Measurements from ENCODE around the gene BTF3. TPM values are rescaled to one million over a fixed set of nuclear protein-coding genes. Genes with fewer than 3 reads are reported as not detected.
"Not testable (repeated sequence)": the region's sequence is repeated elsewhere in the genome, so short reads cannot be mapped to it uniquely, and the experiment has no call there.

BTF3 gene
- total and polyA plus RNA-seq, 5 donors from 2014 or later = 585 to 852 (median 786) TPM

DNA sequence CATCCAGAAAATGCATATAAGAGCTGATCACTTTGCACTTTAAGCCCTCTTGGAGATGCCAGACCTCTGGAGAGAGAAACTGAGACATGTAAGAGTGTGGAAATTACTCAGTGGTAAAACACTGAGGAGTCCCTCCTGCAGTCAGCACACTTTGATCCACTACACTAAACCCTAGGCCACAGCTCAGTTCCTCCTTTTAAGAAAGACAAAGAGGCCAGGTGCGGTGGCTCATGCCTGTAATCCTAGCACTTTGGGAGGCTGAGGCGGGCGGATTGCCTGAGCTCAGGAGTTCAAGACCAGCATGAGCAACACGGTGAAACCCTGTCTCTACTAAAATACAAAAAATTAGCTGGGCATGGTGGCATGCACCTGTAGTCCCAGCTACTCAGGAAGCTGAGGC lies 11.0 kb upstream of the BTF3 start:
- not testable (repeated sequence) for H3K4me3 Mint-ChIP-seq; DNase-seq; H3K27ac Mint-ChIP-seq; ATAC-seq (ENCODE audit: low read depth in 2 of 2); H3K4me1 Mint-ChIP-seq; H3K36me3 ChIP-seq (ENCODE audit: control insufficient read depth, insufficient read depth, low read length); H3K36me3 Mint-ChIP-seq; H3K4me3 ChIP-seq (ENCODE audit: low read depth, low read length); H3K9me3 ChIP-seq (ENCODE audit: control insufficient read depth in 2 of 2, low read length in 2 of 2); H3K4me1 ChIP-seq (ENCODE audit: control insufficient read depth, insufficient read depth, low read length, poor library complexity, severe bottlenecking); H3K9me3 Mint-ChIP-seq; H3K27ac ChIP-seq (ENCODE audit: insufficient read depth, low read length, poor library complexity, severe bottlenecking)
- peaks cover 40% of the 10 kb centered on the region for H3K27me3 Mint-ChIP-seq
- peaks cover 21% of the 10 kb centered on the region for H3K27me3 ChIP-seq (ENCODE audit: control insufficient read depth, insufficient read depth, low read length)

DNA sequence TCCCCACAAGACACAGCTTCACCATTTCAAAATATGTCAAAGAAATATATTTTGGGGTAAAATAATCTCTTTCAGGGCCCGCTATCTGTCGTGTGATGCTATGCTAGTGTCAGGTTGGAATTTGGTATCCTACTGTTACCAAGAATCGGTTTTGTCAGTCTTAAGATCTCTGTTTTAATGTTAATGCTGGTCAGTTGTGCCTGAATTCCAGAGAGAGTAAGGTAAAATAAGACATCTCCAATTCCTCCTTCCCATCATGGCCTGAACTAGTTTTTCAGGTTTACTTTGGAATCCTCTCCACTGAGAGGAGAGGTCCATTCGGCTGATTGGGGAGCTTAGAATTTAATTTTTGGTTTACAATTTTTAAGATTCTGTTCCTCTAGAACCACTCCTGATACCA lies 10.4 kb upstream of the BTF3 start:
- Histone ChIP-seq H3K9me3 (ENCODE audit: control insufficient read depth in 2 of 2, low read length in 2 of 2) (no peaks in the 10 kb centered on the region), H3K4me3 (ENCODE audit: low read depth, low read length) (no peak overlapping the region), H3K36me3 (ENCODE audit: control insufficient read depth, insufficient read depth, low read length) (no peaks in the 10 kb centered on the region), H3K4me1 (ENCODE audit: control insufficient read depth, insufficient read depth, low read length, poor library complexity, severe bottlenecking) (no peaks in the 10 kb centered on the region), H3K27ac (ENCODE audit: insufficient read depth, low read length, poor library complexity, severe bottlenecking) (no peak overlapping the region), H3K27me3 (ENCODE audit: control insufficient read depth, insufficient read depth, low read length) (peaks cover 21% of the 10 kb centered on the region)
- ATAC-seq (ENCODE audit: low read depth in 2 of 2) (no peak), DNase-seq (no peak)
- no peaks in the 10 kb centered on the region for H3K4me1 Mint-ChIP-seq
- no peak overlapping the region for H3K27ac Mint-ChIP-seq
- H3K36me3 Mint-ChIP-seq = no peaks in the 10 kb centered on the region
- H3K27me3 Mint-ChIP-seq = peaks cover 45% of the 10 kb centered on the region
- no peak overlapping the region for H3K4me3 Mint-ChIP-seq
- H3K9me3 Mint-ChIP-seq = peaks cover 0 to 3% (median 0%) of the 10 kb centered on the region in 7 donors

DNA sequence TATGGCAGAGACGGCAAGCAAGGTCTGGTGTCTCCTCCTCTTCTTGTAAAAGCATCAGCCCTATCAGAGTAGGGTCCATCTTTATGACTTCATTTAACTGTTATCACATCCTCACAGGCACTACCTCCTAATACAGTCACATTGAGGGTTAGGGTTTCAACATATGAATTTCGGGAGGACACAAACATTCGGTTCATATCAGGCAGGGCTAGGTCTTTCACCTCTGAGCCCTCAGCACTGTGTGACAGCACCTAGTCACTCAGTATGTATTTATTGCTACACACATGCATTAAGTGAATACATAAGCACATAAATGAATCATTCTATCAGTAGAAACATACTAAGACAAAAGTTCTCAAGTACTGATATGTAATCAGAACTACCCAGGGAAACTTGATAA lies 9.4 kb upstream of the BTF3 start:
- DNase-seq (no peak), ATAC-seq (ENCODE audit: low read depth in 2 of 2) (no peak)
- Histone ChIP-seq H3K9me3 (ENCODE audit: control insufficient read depth in 2 of 2, low read length in 2 of 2) (no peaks in the 10 kb centered on the region), H3K4me1 (ENCODE audit: control insufficient read depth, insufficient read depth, low read length, poor library complexity, severe bottlenecking) (no peaks in the 10 kb centered on the region), H3K4me3 (ENCODE audit: low read depth, low read length) (no peak overlapping the region), H3K27me3 (ENCODE audit: control insufficient read depth, insufficient read depth, low read length) (peaks cover 24% of the 10 kb centered on the region), H3K36me3 (ENCODE audit: control insufficient read depth, insufficient read depth, low read length) (no peaks in the 10 kb centered on the region), H3K27ac (ENCODE audit: insufficient read depth, low read length, poor library complexity, severe bottlenecking) (no peak overlapping the region)
- H3K9me3 Mint-ChIP-seq = peaks cover 0 to 4% (median 0%) of the 10 kb centered on the region in 7 donors
- H3K27me3 Mint-ChIP-seq = peaks cover 47% of the 10 kb centered on the region
- no peaks in the 10 kb centered on the region for H3K4me1 Mint-ChIP-seq
- no peaks in the 10 kb centered on the region for H3K36me3 Mint-ChIP-seq
- no peak overlapping the region for H3K4me3 Mint-ChIP-seq
- H3K27ac Mint-ChIP-seq = no peak overlapping the region

DNA sequence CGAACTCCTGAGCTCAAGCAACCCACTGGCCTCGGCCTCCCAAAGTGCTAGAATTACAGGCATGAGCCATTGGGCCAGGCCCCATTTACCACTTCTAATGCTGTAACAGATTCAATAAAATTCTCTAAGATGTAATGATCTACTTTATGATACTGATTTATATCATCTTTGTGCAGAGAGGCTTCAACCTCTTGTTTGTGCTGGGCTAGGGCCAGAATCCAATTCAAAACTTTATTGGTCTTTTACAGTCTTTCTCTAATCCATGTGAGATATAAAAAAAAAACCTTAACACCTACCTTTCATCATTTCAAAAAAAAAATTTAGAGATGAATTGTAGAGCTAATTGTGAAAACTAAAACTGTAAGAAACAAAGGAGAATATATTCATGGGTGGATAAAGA lies 8.2 kb upstream of the BTF3 start:
- Histone ChIP-seq H3K4me3 (ENCODE audit: low read depth, low read length) (no peak overlapping the region), H3K4me1 (ENCODE audit: control insufficient read depth, insufficient read depth, low read length, poor library complexity, severe bottlenecking) (no peaks in the 10 kb centered on the region), H3K36me3 (ENCODE audit: control insufficient read depth, insufficient read depth, low read length) (no peaks in the 10 kb centered on the region), H3K9me3 (ENCODE audit: control insufficient read depth in 2 of 2, low read length in 2 of 2) (no peaks in the 10 kb centered on the region), H3K27ac (ENCODE audit: insufficient read depth, low read length, poor library complexity, severe bottlenecking) (no peak overlapping the region), H3K27me3 (ENCODE audit: control insufficient read depth, insufficient read depth, low read length) (peaks cover 27% of the 10 kb centered on the region)
- no peak for DNase-seq
- Mint-ChIP-seq H3K4me3 (no peak overlapping the region), H3K9me3 (peaks cover 0 to 4% (median 0%) of the 10 kb centered on the region in 7 donors), H3K27ac (no peak overlapping the region), H3K27me3 (peaks cover 47% of the 10 kb centered on the region), H3K36me3 (no peaks in the 10 kb centered on the region), H3K4me1 (no peaks in the 10 kb centered on the region)
- ATAC-seq (ENCODE audit: low read depth in 2 of 2) = no peak

DNA sequence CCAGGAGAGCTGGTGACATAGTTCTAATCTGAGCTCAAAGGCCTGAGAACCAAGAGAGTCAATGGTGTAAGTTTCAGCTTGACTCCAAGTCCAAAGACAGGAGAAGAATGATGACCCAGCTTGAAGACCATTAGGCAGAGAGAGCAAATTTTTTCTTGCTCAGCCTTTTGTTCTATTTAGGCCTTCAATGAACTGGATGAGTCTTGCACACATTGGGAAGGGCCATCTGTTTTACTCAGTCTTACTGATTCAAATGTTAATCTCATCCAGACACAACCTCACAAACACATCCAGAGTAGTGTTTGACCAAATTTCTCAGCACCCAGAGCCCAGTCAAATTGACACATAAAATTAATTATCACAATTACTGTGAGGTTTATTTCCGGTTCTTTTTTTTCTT lies 7.1 kb upstream of the BTF3 start:
- no peak for ATAC-seq (ENCODE audit: low read depth in 2 of 2)

DNA sequence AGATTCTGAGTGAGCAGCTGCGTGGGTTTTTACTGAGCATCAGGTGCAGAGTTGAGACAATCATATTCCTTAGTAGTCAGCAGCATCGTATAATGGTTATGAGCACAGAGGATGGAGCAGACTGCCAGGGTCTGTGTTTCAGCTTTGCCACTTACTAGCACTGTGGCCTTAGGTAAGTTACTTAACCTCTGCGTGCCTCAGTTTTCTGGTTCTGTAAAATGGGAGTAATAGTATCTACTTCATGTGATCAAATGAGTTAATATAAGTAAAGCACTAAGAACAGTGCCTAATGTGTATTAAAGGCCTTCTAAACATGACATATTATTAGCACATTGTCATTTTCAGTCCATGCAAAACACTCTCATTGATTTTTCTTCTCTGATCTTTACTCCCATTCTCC lies 4.8 kb upstream of the BTF3 start:
- Histone ChIP-seq H3K4me1 (ENCODE audit: control insufficient read depth, insufficient read depth, low read length, poor library complexity, severe bottlenecking) (peaks cover 10% of the 10 kb centered on the region), H3K36me3 (ENCODE audit: control insufficient read depth, insufficient read depth, low read length) (no peaks in the 10 kb centered on the region), H3K9me3 (ENCODE audit: control insufficient read depth in 2 of 2, low read length in 2 of 2) (no peaks in the 10 kb centered on the region), H3K27me3 (ENCODE audit: control insufficient read depth, insufficient read depth, low read length) (peaks cover 23% of the 10 kb centered on the region), H3K27ac (ENCODE audit: insufficient read depth, low read length, poor library complexity, severe bottlenecking) (no peak overlapping the region), H3K4me3 (ENCODE audit: low read depth, low read length) (no peak overlapping the region)
- Mint-ChIP-seq H3K9me3 (peaks cover 0 to 2% (median 0%) of the 10 kb centered on the region in 7 donors), H3K27ac (no peak overlapping the region), H3K27me3 (peaks cover 42% of the 10 kb centered on the region), H3K4me3 (no peak overlapping the region), H3K36me3 (no peaks in the 10 kb centered on the region), H3K4me1 (peaks cover 0 to 12% (median 4%) of the 10 kb centered on the region in 4 donors)
- DNase-seq (no peak), ATAC-seq (ENCODE audit: low read depth in 2 of 2) (no peak)

More for the DNA sequence above, 7.1 kb upstream of the BTF3 start:
- H3K27me3 ChIP-seq (ENCODE audit: control insufficient read depth, insufficient read depth, low read length) = peaks cover 25% of the 10 kb centered on the region
- no peaks in the 10 kb centered on the region for H3K9me3 ChIP-seq (ENCODE audit: control insufficient read depth in 2 of 2, low read length in 2 of 2)
- Mint-ChIP-seq H3K9me3 (peaks cover 0 to 4% (median 0%) of the 10 kb centered on the region in 7 donors), H3K27ac (no peak overlapping the region), H3K36me3 (no peaks in the 10 kb centered on the region), H3K4me1 (no peaks in the 10 kb centered on the region), H3K4me3 (no peak overlapping the region), H3K27me3 (peaks cover 49% of the 10 kb centered on the region)
- H3K27ac ChIP-seq (ENCODE audit: insufficient read depth, low read length, poor library complexity, severe bottlenecking) = no peak overlapping the region
- H3K4me3 ChIP-seq (ENCODE audit: low read depth, low read length) = no peak overlapping the region
- no peak for DNase-seq
- H3K4me1 ChIP-seq (ENCODE audit: control insufficient read depth, insufficient read depth, low read length, poor library complexity, severe bottlenecking) = no peaks in the 10 kb centered on the region
- no peaks in the 10 kb centered on the region for H3K36me3 ChIP-seq (ENCODE audit: control insufficient read depth, insufficient read depth, low read length)

DNA sequence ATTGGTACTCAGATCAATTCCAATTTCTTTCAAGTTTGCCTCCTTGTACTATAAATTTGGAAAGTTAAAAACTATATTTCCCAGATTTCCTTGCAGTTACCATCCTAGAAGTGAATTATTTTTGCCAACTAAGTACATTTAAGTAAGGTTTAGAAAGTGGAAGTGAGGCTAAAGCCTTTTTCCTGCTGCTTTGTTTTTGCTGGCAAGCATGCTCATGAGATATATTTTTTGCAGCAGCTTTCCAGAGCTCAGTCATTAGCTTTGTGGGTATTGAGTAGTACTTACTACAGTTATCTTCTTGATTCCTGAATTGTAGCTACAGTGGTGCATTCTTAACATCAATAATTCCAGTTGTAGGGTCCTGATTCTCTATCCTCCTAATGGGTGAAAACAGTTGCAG lies 3.5 kb upstream of the BTF3 start:
- Mint-ChIP-seq H3K4me3 (no peak overlapping the region), H3K9me3 (peaks cover 0 to 2% (median 0%) of the 10 kb centered on the region in 7 donors), H3K4me1 (peaks cover 8 to 20% (median 11%) of the 10 kb centered on the region in 4 donors), H3K36me3 (no peaks in the 10 kb centered on the region), H3K27me3 (peaks cover 31% of the 10 kb centered on the region), H3K27ac (no peak overlapping the region)
- no peak overlapping the region for H3K4me3 ChIP-seq (ENCODE audit: low read depth, low read length)
- no peak for ATAC-seq (ENCODE audit: low read depth in 2 of 2)
- DNase-seq = no peak
- peaks cover 19% of the 10 kb centered on the region for H3K27me3 ChIP-seq (ENCODE audit: control insufficient read depth, insufficient read depth, low read length)
- no peak overlapping the region for H3K27ac ChIP-seq (ENCODE audit: insufficient read depth, low read length, poor library complexity, severe bottlenecking)
- H3K9me3 ChIP-seq (ENCODE audit: control insufficient read depth in 2 of 2, low read length in 2 of 2) = no peaks in the 10 kb centered on the region
- H3K4me1 ChIP-seq (ENCODE audit: control insufficient read depth, insufficient read depth, low read length, poor library complexity, severe bottlenecking) = peaks cover 20% of the 10 kb centered on the region
- no peaks in the 10 kb centered on the region for H3K36me3 ChIP-seq (ENCODE audit: control insufficient read depth, insufficient read depth, low read length)

DNA sequence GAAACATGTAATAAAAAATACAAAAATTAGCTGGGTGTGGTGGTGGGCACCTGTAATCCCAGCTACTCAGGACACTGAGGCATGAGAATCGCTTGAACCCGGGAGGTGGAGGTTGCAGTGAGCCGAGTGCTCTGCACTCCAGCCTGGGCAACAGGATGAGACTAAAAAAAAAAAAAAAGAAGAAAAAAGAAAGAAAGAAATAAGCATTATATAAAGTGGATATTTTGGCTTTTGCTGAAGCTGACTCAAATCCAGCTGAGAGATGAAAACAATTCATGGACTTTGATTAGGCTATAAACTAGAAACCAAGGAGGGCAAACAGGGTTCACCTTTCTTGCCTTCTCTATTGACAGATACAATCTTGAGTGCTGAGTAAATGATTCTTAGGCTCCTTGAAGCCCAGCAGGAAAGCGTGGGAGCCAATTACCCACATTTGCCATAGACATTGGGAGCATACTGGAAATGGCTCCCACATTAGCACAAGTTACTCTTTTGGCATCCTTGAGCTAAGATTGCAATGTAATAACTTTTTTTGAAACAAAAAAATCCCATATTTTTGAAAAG lies 2.4 kb upstream of the BTF3 start:
- H3K36me3 ChIP-seq (ENCODE audit: control insufficient read depth, insufficient read depth, low read length) = no peaks in the 10 kb centered on the region
- Mint-ChIP-seq H3K9me3 (peaks cover 0 to 2% (median 0%) of the 10 kb centered on the region in 7 donors), H3K27me3 (peaks cover 24% of the 10 kb centered on the region), H3K4me1 (peaks cover 15 to 30% (median 20%) of the 10 kb centered on the region in 4 donors), H3K36me3 (peaks cover 4% of the 10 kb centered on the region), H3K27ac (no peak overlapping the region), H3K4me3 (no peak overlapping the region)
- no peaks in the 10 kb centered on the region for H3K9me3 ChIP-seq (ENCODE audit: control insufficient read depth in 2 of 2, low read length in 2 of 2)
- ATAC-seq (ENCODE audit: low read depth in 2 of 2) (no peak), DNase-seq (no peak)
- peaks cover 31% of the 10 kb centered on the region for H3K4me1 ChIP-seq (ENCODE audit: control insufficient read depth, insufficient read depth, low read length, poor library complexity, severe bottlenecking)
- H3K27ac ChIP-seq (ENCODE audit: insufficient read depth, low read length, poor library complexity, severe bottlenecking) = no peak overlapping the region
- H3K4me3 ChIP-seq (ENCODE audit: low read depth, low read length) = no peak overlapping the region
- H3K27me3 ChIP-seq (ENCODE audit: control insufficient read depth, insufficient read depth, low read length) = peaks cover 17% of the 10 kb centered on the region

All from CD4-positive, CD25-positive, alpha-beta regulatory T cell (primary cell).